RWPE2 (cell line): ENCODE results near the gene CX3CL1.
"Not testable (repeated sequence)": the region's sequence is repeated elsewhere in the genome, so short reads cannot be mapped to it uniquely, and the experiment has no call there.

ENCODE experiments used
- ATAC-seq: fragments of 200-7000 bp; cut with Tn5 transposase; 3 replicates; pipeline ENCODE4 v1.9.1; 2021; ENCODE audit warnings: low read depth
- DNase-seq: peaks from one replicate; pipeline ENCODE4 v3.0.0-alpha.2; 2020; ENCODE audit warnings: low spot score
- H3K27ac ChIP-seq: fragments of 450-650 bp; 2 replicates; pipeline ENCODE4 v1.5.1; 2017; ENCODE audit warnings: mild to moderate bottlenecking; ENCODE audit not compliant: poor library complexity, severe bottlenecking
- H3K27me3 ChIP-seq: fragments of 250-450 bp; sonication (Bioruptor Pico); 2 replicates; pipeline ENCODE4 v1.5.1; 2021; ENCODE audit warnings: mild to moderate bottlenecking, moderate library complexity; ENCODE audit not compliant: insufficient read depth, poor library complexity, severe bottlenecking
- H3K36me3 ChIP-seq: fragments of 250-450 bp; sonication (Bioruptor Pico); 2 replicates; pipeline ENCODE4 v1.5.1; 2020; ENCODE audit warnings: low read depth, mild to moderate bottlenecking, moderate library complexity
- H3K4me1 ChIP-seq: fragments of 250-450 bp; sonication (Bioruptor Pico); 2 replicates; pipeline ENCODE4 v1.5.1; 2021; ENCODE audit warnings: mild to moderate bottlenecking, moderate library complexity; ENCODE audit not compliant: insufficient read depth, poor library complexity, severe bottlenecking
- H3K4me3 ChIP-seq: fragments of 250-450 bp; sonication (Bioruptor Pico); 2 replicates; pipeline ENCODE4 v1.5.1; 2021; ENCODE audit warnings: mild to moderate bottlenecking, moderate library complexity; ENCODE audit not compliant: severe bottlenecking
- H3K9me3 ChIP-seq: fragments of 250-450 bp; sonication (Bioruptor Pico); 2 replicates; pipeline ENCODE4 v1.5.1; 2021; ENCODE audit warnings: mild to moderate bottlenecking, moderate library complexity; ENCODE audit not compliant: severe bottlenecking
- CTCF ChIP-seq: fragments of 450-650 bp; IDR thresholded peaks from one replicate; pipeline ENCODE4 v1.5.1; 2017; ENCODE audit warnings: mild to moderate bottlenecking, moderate library complexity; ENCODE audit not compliant: poor library complexity, severe bottlenecking

The CX3CL1 gene

GRCh38 chr16:57343221-57343620 is 29.1 kb upstream of the CX3CL1 start:
- Histone ChIP-seq H3K4me1 (peaks cover 24% of the 10 kb centered on the region), H3K9me3 (peaks cover 4% of the 10 kb centered on the region), H3K27ac (peak overlapping the region; percentile 98), H3K4me3 (no peak overlapping the region), H3K36me3 (no peaks in the 10 kb centered on the region), H3K27me3 (no peaks in the 10 kb centered on the region)
- no peak for TF ChIP-seq CTCF
- DNase-seq: no peak
- ATAC-seq: no peak

- ATAC-seq, H3K4me3 ChIP-seq, H3K36me3 ChIP-seq, H3K27ac ChIP-seq, H3K27me3 ChIP-seq, H3K9me3 ChIP-seq, DNase-seq: not testable (repeated sequence)
- peaks cover 24% of the 10 kb centered on the region for H3K4me1 ChIP-seq
These were observed 28.2 kb upstream of the CX3CL1 start for GRCh38 chr16:57344094-57344493.

- Histone ChIP-seq H3K27ac (no peak overlapping the region), H3K4me3 (no peak overlapping the region), H3K4me1 (peaks cover 19% of the 10 kb centered on the region), H3K9me3 (peaks cover 4% of the 10 kb centered on the region), H3K36me3 (no peaks in the 10 kb centered on the region), H3K27me3 (no peaks in the 10 kb centered on the region)
- TF ChIP-seq CTCF: no peak
- no peak for ATAC-seq
- no peak for DNase-seq
These were observed 27.3 kb upstream of the CX3CL1 start for GRCh38 chr16:57345021-57345420.

DNA sequence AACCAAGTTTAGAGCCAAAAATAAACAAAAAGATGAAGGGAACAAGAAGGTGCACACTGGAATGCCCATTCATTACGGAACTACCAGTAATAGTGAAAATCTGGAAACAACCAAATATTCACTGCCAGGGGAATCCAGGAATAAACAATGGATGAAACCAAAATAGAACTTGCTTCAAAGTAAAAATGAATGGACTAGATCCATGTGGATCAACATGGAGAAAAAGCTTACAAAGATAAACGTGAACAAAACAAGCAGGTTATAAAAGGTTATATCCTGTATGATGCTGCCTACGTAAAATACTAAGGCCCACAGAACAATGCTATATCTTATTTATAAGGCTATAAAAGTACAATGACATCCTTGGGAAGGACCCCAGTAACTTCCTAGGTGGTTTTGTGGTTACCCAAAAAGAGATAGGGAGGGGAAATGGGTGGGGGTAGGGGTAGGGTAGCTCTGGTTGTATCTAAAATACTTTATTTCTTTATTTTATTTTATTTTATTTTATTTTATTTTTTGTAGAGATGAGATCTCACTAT is 26.6 kb upstream of the CX3CL1 start:
- ATAC-seq (no peak), DNase-seq (no peak)
- no peak for TF ChIP-seq CTCF
- Histone ChIP-seq H3K27ac (no peak overlapping the region), H3K27me3 (no peaks in the 10 kb centered on the region), H3K9me3 (peaks cover 4% of the 10 kb centered on the region), H3K4me3 (no peak overlapping the region), H3K36me3 (no peaks in the 10 kb centered on the region), H3K4me1 (peaks cover 15% of the 10 kb centered on the region)

- Histone ChIP-seq H3K4me1 (no peaks in the 10 kb centered on the region), H3K36me3 (no peaks in the 10 kb centered on the region), H3K27me3 (no peaks in the 10 kb centered on the region), H3K4me3 (no peak overlapping the region), H3K9me3 (peaks cover 4% of the 10 kb centered on the region), H3K27ac (no peak overlapping the region)
- no peak for ATAC-seq
- DNase-seq: no peak
- no peak for TF ChIP-seq CTCF
These were observed 24.4 kb upstream of the CX3CL1 start for GRCh38 chr16:57347858-57348257.
